Transverse colon (tissue), 4 donors: Measurements from ENCODE around the gene PUDP. TPM values are rescaled to one million over a fixed set of nuclear protein-coding genes. Genes with fewer than 3 reads are reported as not detected.
A peak's percentile ranks its signal among the peaks of the same experiment; 100 is the strongest.

ENCODE experiments used
- DNase-seq: peaks from one replicate; pipeline ENCODE4 v3.0.0-alpha.2; 2019
- H3K27ac ChIP-seq, 4 donors: fragments of 200-600 bp; sonication (generic); 2 replicates each; pipeline ENCODE4 v1.5.1; 2016 to 2018; ENCODE audit warnings: inconsistent platforms in 4 of 4
- H3K27me3 ChIP-seq: fragments of 200-600 bp; sonication (generic); 2 replicates; pipeline ENCODE4 v1.5.1; 2017; ENCODE audit warnings: inconsistent platforms
- H3K36me3 ChIP-seq, 4 donors: fragments of 200-600 bp; sonication (generic); 2 replicates each; pipeline ENCODE4 v1.5.1; 2017 to 2019; ENCODE audit warnings: inconsistent platforms in 4 of 4
- H3K4me1 ChIP-seq, 4 donors: fragments of 200-600 bp; sonication (generic); 2 replicates each; pipeline ENCODE4 v1.5.1; 2017 to 2020; ENCODE audit warnings: inconsistent platforms in 4 of 4
- H3K4me3 ChIP-seq, 4 donors: fragments of 200-600 bp; sonication (generic); 1 replicate in 1 of 4; 2 replicates in 3 of 4; pipeline versions ENCODE4 v1.5.1 to v1.6.1; 2017 to 2019; ENCODE audit warnings: inconsistent platforms in 4 of 4
- H3K9me3 ChIP-seq, 2 donors: fragments of 200-600 bp; sonication (generic); 2 replicates each; pipeline ENCODE4 v1.5.1; 2017 to 2019; ENCODE audit warnings: inconsistent platforms in 2 of 2
- EP300 ChIP-seq: sonication (generic); formaldehyde crosslinking; IDR thresholded peaks from one replicate; pipeline ENCODE4 v1.6.1; 2017; ENCODE audit warnings: antibody characterized with exemption, low read depth
- POLR2A ChIP-seq: fragments of 450-650 bp; IDR thresholded peaks from one replicate; pipeline ENCODE4 v1.6.1; 2016; ENCODE audit warnings: antibody characterized with exemption, mild to moderate bottlenecking, moderate library complexity
- POLR2AphosphoS5 ChIP-seq, 3 donors: sonication (generic); formaldehyde crosslinking; IDR thresholded peaks; one replicate each; pipeline ENCODE4 v1.6.1; 2016; ENCODE audit warnings: antibody characterized with exemption in 3 of 3
- WGBS, 2 donors: methylation state at CpG; one replicate each; pipeline ENCODE4 v1.1.5; 2018; ENCODE audit warnings: low coverage in 1 of 2; 5-methylcytosine and 5-hydroxymethylcytosine counted together
- in situ Hi-C, 4 donors: fragments of 200-750 bp; cut with MboI; loops; one replicate each; pipeline versions ENCODE4 v1.15.0 to v1.15.1; 2017; ENCODE audit warnings: low sequenced_read_pairs in 3 of 4, low pct_ligation_motif_present in 1 of 4, low pct_unique_long_range_greater_than_20kb in 1 of 4
- intact Hi-C: fragments of 100-400 bp; cut with DNase I; formaldehyde crosslinking; loops from one replicate; pipeline ENCODE4 v1.15.1; 2023; ENCODE audit warnings: low total_unique reads
- total RNA-seq, 4 donors: library from RNA; depleted of rRNA; stranded (reverse); fragments of >200 nt; gene quantifications; one replicate each; pipeline ENCODE4 v1.1.0, GENCODE V29; 2016
- TF ChIP-seq, protein P1 (sequence below), 5 experiments: fragments of 200-600 bp in 3 of 5; fragments of 450-650 bp in 2 of 5; sonication (generic) in 3 of 5; IDR thresholded peaks; 1 replicate in 2 of 5; 2 replicates in 3 of 5; pipeline ENCODE4 v1.5.1; 2016 to 2017; ENCODE audit warnings: antibody characterized with exemption in 5 of 5, inconsistent platforms in 3 of 5, mild to moderate bottlenecking in 2 of 5, moderate library complexity in 1 of 5

Gene PUDP
- total RNA-seq, 4 donors from 2014 or later: 3.7 to 31.9 (median 23.3) TPM

DNA sequence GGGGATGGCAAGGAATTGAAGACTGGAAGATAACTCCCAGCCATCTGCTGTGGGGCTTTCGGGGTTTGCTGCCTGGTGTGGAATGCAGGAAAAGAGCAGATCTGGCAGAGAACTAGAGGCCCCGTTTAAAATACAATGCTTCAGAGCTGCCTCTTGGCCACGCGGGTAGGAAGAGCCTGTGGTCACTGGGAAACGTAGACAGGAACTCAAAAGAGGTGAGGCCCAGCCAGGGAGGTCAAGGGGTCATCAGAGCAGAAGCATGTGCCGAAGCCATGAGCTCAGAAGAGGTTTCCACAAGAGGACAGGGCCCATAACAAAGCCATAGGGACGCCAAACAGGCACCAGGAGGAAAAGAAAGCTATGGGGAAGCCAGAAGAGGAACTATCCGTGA lies 14.9 kb downstream of the PUDP start:
- Histone ChIP-seq H3K27me3 (no peaks in the 10 kb centered on the region), H3K36me3 (no peaks in the 10 kb centered on the region), H3K27ac (peak overlapping the region; percentile 64 to 74 (median 74)), H3K9me3 (no peaks in the 10 kb centered on the region), H3K4me1 (peaks cover 0 to 21% (median 14%) of the 10 kb centered on the region in 4 donors), H3K4me3 (no peak overlapping the region)
- TF ChIP-seq POLR2A: no peak
- in situ Hi-C loops (no loop called here), intact Hi-C loops (no loop called here)
- no peak for DNase-seq
- WGBS, 2 donors: 56 to 80% methylated on average over 1 to 8 of the region's 8 CpGs

DNA sequence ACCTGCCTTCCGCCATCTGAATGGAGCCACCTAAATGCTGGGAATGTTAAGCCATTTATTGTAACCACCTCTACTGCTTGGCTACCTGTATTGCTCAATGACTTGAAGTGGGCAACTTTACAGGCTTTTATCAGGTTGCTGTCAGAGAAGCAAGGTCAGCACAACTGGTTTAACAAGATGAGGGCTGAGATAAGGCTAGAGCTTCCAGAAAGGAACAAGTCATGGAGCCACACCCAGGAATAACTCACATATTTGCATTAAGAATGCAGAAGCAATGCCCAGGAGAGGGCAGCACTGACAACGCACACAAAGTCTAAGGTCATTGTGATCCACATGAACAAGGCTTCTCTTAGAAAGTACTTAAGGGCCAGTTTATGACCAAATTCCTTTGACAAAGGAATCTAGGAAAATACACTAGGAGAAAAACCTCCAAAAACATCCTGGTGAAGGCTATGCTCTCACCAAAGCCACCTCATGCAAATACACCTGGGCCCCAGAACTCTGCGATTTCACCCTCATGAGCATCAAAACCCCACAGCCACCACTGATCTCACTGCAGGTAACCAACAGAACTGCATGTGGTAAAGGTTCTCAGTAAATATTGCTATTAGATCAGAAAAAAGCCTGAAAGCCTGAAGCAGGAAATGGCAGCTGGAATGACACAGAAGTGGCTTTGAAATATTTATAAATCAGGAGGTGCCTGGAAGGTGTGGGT lies 15.5 kb downstream of the PUDP start:
- H3K27ac ChIP-seq: peak overlapping the region; percentile 71 to 74 (median 74)
- H3K36me3 ChIP-seq: no peaks in the 10 kb centered on the region
- H3K4me1 ChIP-seq: peaks cover 0 to 21% (median 14%) of the 10 kb centered on the region in 4 donors
- intact Hi-C loops (no loop called here), in situ Hi-C loops (no loop called here)
- H3K4me3 ChIP-seq: no peak overlapping the region
- no peaks in the 10 kb centered on the region for H3K27me3 ChIP-seq
- 51% methylated on average over 3 of the region's 3 CpGs; no CpG with 5 or more reads in 1 of the 2 donors for WGBS, 2 donors
- H3K9me3 ChIP-seq: no peaks in the 10 kb centered on the region
- DNase-seq: peak; percentile 91
- TF ChIP-seq, protein P1, sequence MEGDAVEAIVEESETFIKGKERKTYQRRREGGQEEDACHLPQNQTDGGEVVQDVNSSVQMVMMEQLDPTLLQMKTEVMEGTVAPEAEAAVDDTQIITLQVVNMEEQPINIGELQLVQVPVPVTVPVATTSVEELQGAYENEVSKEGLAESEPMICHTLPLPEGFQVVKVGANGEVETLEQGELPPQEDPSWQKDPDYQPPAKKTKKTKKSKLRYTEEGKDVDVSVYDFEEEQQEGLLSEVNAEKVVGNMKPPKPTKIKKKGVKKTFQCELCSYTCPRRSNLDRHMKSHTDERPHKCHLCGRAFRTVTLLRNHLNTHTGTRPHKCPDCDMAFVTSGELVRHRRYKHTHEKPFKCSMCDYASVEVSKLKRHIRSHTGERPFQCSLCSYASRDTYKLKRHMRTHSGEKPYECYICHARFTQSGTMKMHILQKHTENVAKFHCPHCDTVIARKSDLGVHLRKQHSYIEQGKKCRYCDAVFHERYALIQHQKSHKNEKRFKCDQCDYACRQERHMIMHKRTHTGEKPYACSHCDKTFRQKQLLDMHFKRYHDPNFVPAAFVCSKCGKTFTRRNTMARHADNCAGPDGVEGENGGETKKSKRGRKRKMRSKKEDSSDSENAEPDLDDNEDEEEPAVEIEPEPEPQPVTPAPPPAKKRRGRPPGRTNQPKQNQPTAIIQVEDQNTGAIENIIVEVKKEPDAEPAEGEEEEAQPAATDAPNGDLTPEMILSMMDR (IDR thresholded peaks at IDR 0.05): peak; percentile 29 to 67 (median 37)
- TF ChIP-seq POLR2A (no peak), POLR2AphosphoS5 (IDR thresholded peaks at IDR 0.05) (peak in 1 of 3 donors; percentile 69)

DNA sequence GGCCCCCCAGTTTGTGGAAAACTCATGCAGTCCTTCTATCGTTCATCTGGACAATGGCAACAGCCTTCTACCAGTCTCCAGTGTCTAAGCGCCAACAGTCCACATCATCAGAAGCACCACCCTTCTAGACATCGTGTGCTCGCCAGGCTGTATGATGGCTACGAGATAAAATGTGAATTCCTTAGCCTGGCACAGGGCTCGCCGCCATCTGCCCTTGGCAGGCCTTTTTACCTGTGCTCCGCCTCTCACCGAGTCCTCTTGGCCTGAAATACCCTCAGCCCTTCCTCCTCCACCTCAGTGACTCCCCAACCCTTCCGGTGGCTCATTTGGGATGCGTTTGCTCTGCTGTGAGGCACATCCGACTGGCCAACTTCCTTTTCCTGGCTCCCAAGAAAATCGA lies 16.3 kb downstream of the PUDP start:
- H3K9me3 ChIP-seq: no peaks in the 10 kb centered on the region
- peak overlapping the region; percentile 67 to 74 (median 72) for H3K27ac ChIP-seq
- DNase-seq: peak; percentile 22
- no peaks in the 10 kb centered on the region for H3K36me3 ChIP-seq
- H3K4me1 ChIP-seq: peaks cover 0 to 21% (median 14%) of the 10 kb centered on the region in 4 donors
- no peaks in the 10 kb centered on the region for H3K27me3 ChIP-seq
- intact Hi-C loops: no loop called here
- no peak overlapping the region for H3K4me3 ChIP-seq
- 82% methylated on average over 13 of the region's 13 CpGs; no CpG with 5 or more reads in 1 of the 2 donors for WGBS, 2 donors
- in situ Hi-C loops: no loop called here
- TF ChIP-seq POLR2AphosphoS5 (IDR thresholded peaks at IDR 0.05) (no peak), POLR2A (no peak), EP300 (no peak)
- TF ChIP-seq, protein P1 (IDR thresholded peaks at IDR 0.05): no peak

DNA sequence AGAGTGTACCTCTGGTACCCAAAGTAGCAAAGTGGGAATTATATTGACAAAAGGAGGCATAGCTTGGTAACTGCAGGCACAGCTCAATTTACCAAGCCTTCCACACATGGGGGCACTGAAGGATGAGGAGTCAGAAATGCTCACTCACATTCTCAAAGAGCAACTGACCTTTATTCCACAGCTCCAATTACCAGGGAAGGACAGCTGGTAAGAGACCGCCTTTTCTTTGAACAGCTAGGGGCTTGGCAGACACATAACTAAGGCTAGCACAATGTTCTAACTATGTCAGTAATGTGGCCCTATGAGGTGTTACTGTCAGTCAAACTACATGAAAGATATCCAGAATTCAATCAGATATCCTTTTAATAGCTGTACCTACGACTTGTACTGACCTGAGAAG lies 20.9 kb downstream of the PUDP start:
- Histone ChIP-seq H3K36me3 (no peaks in the 10 kb centered on the region), H3K27ac (no peak overlapping the region), H3K9me3 (no peaks in the 10 kb centered on the region), H3K4me3 (no peak overlapping the region), H3K27me3 (no peaks in the 10 kb centered on the region), H3K4me1 (peaks cover 0 to 8% (median 3%) of the 10 kb centered on the region in 4 donors)
- no peak for DNase-seq
- in situ Hi-C loops: no loop called here
- TF ChIP-seq POLR2A: no peak
- no peak for TF ChIP-seq POLR2AphosphoS5 (IDR thresholded peaks at IDR 0.05)
- TF ChIP-seq EP300: no peak
- TF ChIP-seq, protein P1 (IDR thresholded peaks at IDR 0.05): no peak
- intact Hi-C loops: no loop called here
- WGBS, 2 donors: 74% methylated on average over 2 of the region's 2 CpGs; no CpG with 5 or more reads in 1 of the 2 donors

DNA sequence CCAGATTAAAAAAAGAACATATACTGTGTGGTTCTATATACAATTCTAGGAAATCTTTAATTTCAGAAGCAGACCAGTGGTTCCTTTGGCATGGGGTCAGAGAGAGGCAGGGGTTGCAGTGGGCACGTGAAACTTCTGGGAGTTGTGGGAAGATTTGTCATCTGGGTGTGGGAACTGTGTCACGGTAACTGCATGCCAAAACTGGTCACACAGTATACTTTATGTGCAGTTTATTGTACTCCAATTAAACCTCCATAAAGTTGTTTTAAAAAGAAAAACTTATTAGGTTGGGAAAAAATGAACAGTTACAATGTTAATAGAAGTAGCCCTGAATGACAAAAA lies 27.1 kb downstream of the PUDP start:
- H3K27ac ChIP-seq: peak overlapping the region; percentile 64 to 74 (median 68)
- in situ Hi-C loops (no loop called here), intact Hi-C loops (no loop called here)
- H3K27me3 ChIP-seq: no peaks in the 10 kb centered on the region
- H3K9me3 ChIP-seq: no peaks in the 10 kb centered on the region
- no peak overlapping the region for H3K4me3 ChIP-seq
- peaks cover 0 to 20% (median 16%) of the 10 kb centered on the region in 4 donors for H3K4me1 ChIP-seq
- no peaks in the 10 kb centered on the region for H3K36me3 ChIP-seq
- whole genome bisulfite sequencing, 2 donors: 33% methylated on average over 2 of the region's 2 CpGs; no CpG with 5 or more reads in 1 of the 2 donors
- DNase-seq: peak; percentile 54
- no peak for TF ChIP-seq POLR2AphosphoS5 (IDR thresholded peaks at IDR 0.05)
